Measurements from ENCODE around the gene NACA2. TPM values are rescaled to one million over a fixed set of nuclear protein-coding genes. Genes with fewer than 3 reads are reported as not detected.

The NACA2 gene
- total RNA-seq, 4 donors from 2014 or later = not detected

GRCh38 chr17:61582593-61582992, 8.4 kb downstream of the NACA2 start:
- no peak for DNase-seq (ENCODE audit: low spot score in 2 of 2)
- intact Hi-C loops (cut with DNase I; ENCODE audit: low total_unique reads) = no loop called here
- no peak overlapping the region for H3K4me3 ChIP-seq (ENCODE audit: low read depth, poor library complexity, severe bottlenecking)
- TF ChIP-seq POLR2A (IDR thresholded peaks at IDR 0.05) = no peak

GRCh38 chr17:61581611-61582349, 9.2 kb downstream of the NACA2 start:
- intact Hi-C loops (cut with DNase I; ENCODE audit: low total_unique reads) = no loop called here
- no peak overlapping the region for H3K4me3 ChIP-seq (ENCODE audit: low read depth, poor library complexity, severe bottlenecking)
- WGBS, 2 donors = 44 to 60% methylated on average over 3 of the region's 3 CpGs
- no peak for TF ChIP-seq POLR2A (IDR thresholded peaks at IDR 0.05)
- TF ChIP-seq, protein P1, sequence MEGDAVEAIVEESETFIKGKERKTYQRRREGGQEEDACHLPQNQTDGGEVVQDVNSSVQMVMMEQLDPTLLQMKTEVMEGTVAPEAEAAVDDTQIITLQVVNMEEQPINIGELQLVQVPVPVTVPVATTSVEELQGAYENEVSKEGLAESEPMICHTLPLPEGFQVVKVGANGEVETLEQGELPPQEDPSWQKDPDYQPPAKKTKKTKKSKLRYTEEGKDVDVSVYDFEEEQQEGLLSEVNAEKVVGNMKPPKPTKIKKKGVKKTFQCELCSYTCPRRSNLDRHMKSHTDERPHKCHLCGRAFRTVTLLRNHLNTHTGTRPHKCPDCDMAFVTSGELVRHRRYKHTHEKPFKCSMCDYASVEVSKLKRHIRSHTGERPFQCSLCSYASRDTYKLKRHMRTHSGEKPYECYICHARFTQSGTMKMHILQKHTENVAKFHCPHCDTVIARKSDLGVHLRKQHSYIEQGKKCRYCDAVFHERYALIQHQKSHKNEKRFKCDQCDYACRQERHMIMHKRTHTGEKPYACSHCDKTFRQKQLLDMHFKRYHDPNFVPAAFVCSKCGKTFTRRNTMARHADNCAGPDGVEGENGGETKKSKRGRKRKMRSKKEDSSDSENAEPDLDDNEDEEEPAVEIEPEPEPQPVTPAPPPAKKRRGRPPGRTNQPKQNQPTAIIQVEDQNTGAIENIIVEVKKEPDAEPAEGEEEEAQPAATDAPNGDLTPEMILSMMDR (IDR thresholded peaks at IDR 0.05) = no peak
- no peak for DNase-seq (ENCODE audit: low spot score in 2 of 2)

DNA sequence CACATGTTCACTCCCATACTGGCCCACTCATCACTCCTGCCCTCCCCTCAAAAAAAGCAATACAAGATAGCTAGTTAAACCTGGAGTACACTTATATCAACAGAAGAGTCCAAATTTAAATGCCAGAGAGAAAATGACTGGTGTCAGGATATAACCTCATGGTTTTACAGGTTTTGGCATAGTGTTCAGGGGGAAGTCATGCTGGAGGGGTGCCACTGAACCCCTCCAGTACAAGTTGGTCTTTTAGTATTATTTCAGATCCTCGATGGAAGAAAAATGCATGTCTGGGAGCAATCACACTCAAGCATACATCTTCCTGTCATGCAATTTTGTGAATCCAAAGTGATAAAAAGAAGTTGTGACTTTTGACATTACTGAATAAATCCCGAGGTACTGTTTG, 10.5 kb downstream of the NACA2 start:
- no peak for TF ChIP-seq POLR2A (IDR thresholded peaks at IDR 0.05)
- TF ChIP-seq, protein P1 (IDR thresholded peaks at IDR 0.05) = no peak
- WGBS, 2 donors = 37 to 41% methylated on average over 2 of the region's 2 CpGs

GRCh38 chr17:61579961-61580360, 11.1 kb downstream of the NACA2 start:
- H3K4me3 ChIP-seq (ENCODE audit: low read depth, poor library complexity, severe bottlenecking) = no peak overlapping the region
- DNase-seq (ENCODE audit: low spot score in 2 of 2) = no peak
- no peak for TF ChIP-seq POLR2A (IDR thresholded peaks at IDR 0.05)
- TF ChIP-seq, protein P1 (IDR thresholded peaks at IDR 0.05) = no peak
- intact Hi-C loops (cut with DNase I; ENCODE audit: low total_unique reads) = no loop called here
- WGBS, 2 donors = 53 to 60% methylated on average over 9 of the region's 9 CpGs

More for the DNA sequence above, 10.5 kb downstream of the NACA2 start:
- no peak overlapping the region for H3K4me3 ChIP-seq (ENCODE audit: low read depth, poor library complexity, severe bottlenecking)
- intact Hi-C loops (cut with DNase I; ENCODE audit: low total_unique reads) = no loop called here
- no peak for DNase-seq (ENCODE audit: low spot score in 2 of 2)

- no peak overlapping the region for H3K4me3 ChIP-seq (ENCODE audit: low read depth, poor library complexity, severe bottlenecking)
- TF ChIP-seq POLR2A (IDR thresholded peaks at IDR 0.05) = no peak
- TF ChIP-seq, protein P1 (IDR thresholded peaks at IDR 0.05) = no peak
- DNase-seq (ENCODE audit: low spot score in 2 of 2) = no peak
- WGBS, 2 donors = 67 to 82% methylated on average over 3 of the region's 3 CpGs
- intact Hi-C loops (cut with DNase I; ENCODE audit: low total_unique reads) = no loop called here
These were observed 11.7 kb downstream of the NACA2 start for GRCh38 chr17:61579347-61579746.

GRCh38 chr17:61578645-61579044, 12.4 kb downstream of the NACA2 start:
- DNase-seq (ENCODE audit: low spot score in 2 of 2) = no peak
- TF ChIP-seq, protein P1 (IDR thresholded peaks at IDR 0.05) = no peak
- no peak for TF ChIP-seq POLR2A (IDR thresholded peaks at IDR 0.05)
- H3K4me3 ChIP-seq (ENCODE audit: low read depth, poor library complexity, severe bottlenecking) = no peak overlapping the region
- intact Hi-C loops (cut with DNase I; ENCODE audit: low total_unique reads) = no loop called here
- WGBS, 2 donors = 88 to 92% methylated on average over 4 of the region's 4 CpGs
